OCI-LY7 (cell line): ENCODE measurements around the gene CLDN1.

ENCODE experiments used
- CTCF ChIP-seq: fragments of 200-600 bp; sonication (generic); conservative IDR thresholded peaks from 2 replicates; pipeline ENCODE4 v1.5.1; 2014; ENCODE audit warnings: mild to moderate bottlenecking, antibody characterized with exemption, low read length, moderate library complexity, mixed read lengths
- EZH2phosphoT487 ChIP-seq: fragments of 200-600 bp; sonication (generic); IDR thresholded peaks from 2 replicates; pipeline ENCODE4 v1.6.1; 2018; ENCODE audit warnings: low read depth, borderline replicate concordance, mild to moderate bottlenecking, mixed run types, antibody characterized with exemption, low read length, moderate library complexity, mixed read lengths

DNA sequence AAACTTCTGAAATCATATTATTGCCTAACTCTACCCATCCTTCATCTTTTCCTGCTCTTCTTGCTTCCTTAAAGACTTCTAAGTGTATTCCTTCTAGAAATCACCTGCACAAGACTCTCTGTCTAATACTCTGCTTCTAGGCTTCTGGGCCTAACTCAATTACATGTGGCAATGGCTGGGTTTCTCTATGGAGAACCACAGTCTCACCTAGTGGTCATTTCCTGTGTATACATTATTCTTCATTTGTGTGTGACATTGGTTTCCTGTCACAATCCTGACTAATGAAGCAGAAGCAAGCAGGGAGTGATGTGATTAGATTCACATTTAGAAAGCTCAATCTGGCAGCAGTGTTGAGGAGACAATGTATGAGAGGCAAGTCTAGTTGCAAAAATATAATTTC lies 16.9 kb upstream of the CLDN1 start:
- TF ChIP-seq CTCF (no peak), EZH2phosphoT487 (no peak)
